GM19239 (cell line): ENCODE data around the gene RHPN2.
"Not testable (repeated sequence)": the region's sequence is repeated elsewhere in the genome, so short reads cannot be mapped to it uniquely, and the experiment has no call there.

ENCODE experiments used
- DNase-seq: peaks from one replicate; pipeline ENCODE4 v3.0.0; 2011; ENCODE audit warnings: low spot score; ENCODE audit not compliant: insufficient read length
- FAIRE-seq: peaks from 2 replicates; lab custom pipeline; 2011; peaks lifted over from hg19 to GRCh38; lab: Jason Lieb, UNC

The RHPN2 gene

GRCh38 chr19:32988724-32989123, 76.0 kb downstream of the RHPN2 start:
- no peak for DNase-seq
- FAIRE-seq, result no peak

DNA sequence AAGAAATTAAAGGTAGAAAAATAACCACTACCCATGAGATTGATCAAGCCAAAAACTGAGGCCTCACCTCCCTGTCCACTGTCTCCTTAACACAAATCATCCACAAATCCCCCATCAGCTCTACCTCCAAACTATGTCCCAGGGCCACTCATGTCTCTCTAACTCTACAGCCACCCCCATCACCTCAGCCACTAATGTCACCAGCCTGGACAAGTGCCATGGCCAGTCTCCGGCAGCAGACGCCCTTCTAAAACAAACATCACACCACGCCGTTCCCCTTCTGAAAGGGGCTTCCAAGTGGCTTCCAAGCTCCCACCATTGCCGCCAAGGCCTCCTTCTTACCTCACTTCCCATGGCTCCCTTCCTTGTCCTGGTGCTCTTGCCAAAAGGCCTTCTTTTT, 76.4 kb downstream of the RHPN2 start:
- not testable (repeated sequence) for DNase-seq, FAIRE-seq

GRCh38 chr19:32982488-32982887, 82.2 kb downstream of the RHPN2 start:
- DNase-seq, FAIRE-seq: not testable (repeated sequence)

DNA sequence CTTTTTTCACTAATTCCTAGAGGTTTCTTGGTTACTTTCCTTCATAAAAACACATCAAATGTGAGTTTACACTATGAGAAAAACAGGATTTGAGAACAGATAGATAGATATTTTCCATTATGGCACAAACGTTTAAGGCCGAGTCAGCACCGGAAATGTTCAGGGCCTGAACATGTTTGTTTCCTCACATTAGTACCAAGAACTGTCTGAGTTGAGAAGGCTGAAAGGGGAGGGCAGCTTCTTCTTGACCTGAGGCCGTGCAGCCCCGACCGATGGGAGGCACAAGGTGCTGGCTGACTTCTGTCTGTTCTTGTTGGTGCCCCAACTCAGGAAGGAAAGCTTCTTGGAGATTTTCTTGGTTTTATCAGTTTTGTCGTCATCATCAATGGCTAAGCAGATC, 84.9 kb downstream of the RHPN2 start:
- FAIRE-seq, result not testable (repeated sequence)

DNA sequence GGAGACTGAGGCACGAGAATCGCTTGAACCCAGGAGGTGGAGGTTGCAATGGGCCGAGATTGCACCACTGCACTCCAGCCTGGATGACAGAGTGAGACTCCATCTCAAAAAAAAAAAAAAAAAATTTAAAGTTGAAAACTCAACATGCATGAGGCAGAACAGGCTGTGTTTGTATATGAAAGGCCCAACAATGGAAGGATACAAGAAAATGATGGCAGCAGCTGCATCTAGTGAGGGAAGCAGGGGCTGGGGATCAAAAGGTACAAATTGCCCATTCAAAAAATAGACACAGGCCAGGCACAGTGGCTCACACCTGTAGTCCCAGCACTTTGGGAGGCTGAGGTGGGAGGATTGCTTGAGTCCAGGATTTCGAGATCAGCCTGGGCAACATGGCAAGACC, 86.9 kb downstream of the RHPN2 start:
- DNase-seq, FAIRE-seq: not testable (repeated sequence)

More for the DNA sequence above, 84.9 kb downstream of the RHPN2 start:
- DNase-seq, result not testable (repeated sequence)

GRCh38 chr19:32977280-32977679, 87.4 kb downstream of the RHPN2 start:
- DNase-seq (no peak), FAIRE-seq (no peak)

DNA sequence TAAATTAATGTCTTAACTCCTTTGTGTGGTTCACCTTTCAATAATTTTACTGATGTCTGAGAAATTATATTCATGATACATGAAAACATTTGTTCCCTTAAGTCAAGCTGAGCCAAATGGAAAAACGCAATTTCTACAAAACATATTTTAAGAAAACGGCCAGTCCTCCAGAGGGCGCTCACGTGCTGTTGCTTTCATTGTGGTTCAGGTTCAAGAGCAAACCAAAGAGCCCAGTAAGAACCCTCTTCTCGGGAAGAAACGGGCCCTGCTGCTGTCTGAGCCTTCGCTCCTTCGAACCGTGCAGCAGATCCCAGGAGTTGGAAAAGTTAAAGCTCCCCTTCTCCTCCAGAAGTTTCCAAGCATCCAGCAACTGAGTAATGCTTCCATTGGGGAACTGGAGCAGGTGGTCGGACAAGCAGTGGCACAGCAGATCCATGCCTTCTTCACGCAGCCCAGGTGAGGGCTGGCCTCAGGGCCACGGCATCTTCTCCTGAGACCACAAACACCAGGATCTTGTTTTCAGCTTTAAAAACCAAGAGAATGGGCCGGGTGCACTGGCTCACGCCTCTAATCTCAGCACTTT, 88.4 kb downstream of the RHPN2 start:
- FAIRE-seq (no peak), DNase-seq (peak; percentile 33)

DNA sequence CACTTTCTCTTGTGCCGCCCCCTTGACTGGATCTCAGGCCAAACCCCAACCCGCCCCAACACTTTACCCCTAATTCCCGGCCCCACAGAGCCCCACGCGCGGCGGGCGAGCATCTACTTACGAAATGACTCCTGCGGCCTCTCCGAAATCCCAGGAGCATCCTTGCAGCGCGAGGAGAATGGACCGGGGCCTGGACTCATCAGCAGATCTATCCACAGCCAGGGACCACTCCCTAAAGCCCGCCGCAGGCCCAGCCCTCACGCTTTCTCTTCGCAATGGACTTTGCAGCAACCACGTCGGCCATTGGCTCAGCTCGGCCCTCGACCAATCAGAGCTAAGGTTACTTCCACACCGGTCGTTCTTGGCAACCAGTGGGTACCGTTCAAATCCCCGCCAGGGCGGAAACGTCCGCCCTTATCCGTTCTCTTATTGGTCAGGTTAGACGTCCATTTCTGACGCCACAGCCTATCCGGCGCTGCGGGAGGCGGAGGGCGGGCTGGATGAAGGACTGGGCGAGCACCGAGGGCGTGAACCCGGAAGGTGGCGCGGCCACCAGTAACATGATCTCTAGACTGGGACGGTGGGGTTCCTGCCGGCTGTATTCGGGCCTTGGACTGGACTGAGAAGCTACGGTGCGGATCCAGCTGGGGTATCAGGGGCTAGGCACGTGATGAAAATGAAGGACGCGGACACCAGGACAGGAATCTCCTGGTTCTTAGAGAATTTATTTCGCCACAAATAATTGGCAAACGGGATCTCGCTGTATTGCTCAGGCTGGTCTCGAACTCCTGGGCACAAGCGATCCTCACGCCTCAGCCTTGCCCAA, 92.8 kb downstream of the RHPN2 start, which contains the start of the genes CEP89 and FAAP24:
Gene CEP89, minus strand, starts transcription at position 244 of the 826 bp plus-strand sequence. Its CDS starts 84 bp downstream, at position 160.
Gene FAAP24, plus strand, starts transcription at position 528 of the 826 bp plus-strand sequence. CDS start 955 bp downstream, outside the sequence.
- DNase-seq (peak; percentile 92), FAIRE-seq (peak; percentile 99)

DNA sequence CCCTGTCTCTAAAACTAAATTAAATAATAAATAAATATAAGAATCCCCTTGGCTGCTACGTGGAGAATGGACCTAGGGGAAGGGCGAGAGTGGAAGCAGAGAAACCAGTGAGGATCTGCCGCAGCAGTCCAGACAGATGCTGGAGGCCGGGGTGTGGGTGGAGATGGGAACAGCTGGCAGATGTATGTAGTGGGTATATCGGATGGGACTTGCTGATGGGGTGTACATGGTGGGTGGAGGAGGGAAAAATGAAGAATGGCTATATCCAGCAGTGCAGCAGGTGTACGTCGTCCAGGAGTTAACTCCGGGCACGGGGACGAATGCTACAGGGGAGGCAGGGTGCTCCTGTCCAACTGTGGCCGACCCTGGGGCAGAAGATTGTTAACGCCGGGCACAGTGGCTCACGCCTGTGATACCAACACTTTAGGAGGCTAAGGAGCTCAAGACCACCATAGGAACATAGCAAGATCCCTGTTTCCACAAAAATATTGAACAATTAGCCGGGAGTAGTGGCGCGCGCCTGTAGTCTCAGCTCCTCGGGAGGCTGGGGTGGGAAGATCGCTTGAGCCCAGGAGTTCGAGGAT, 93.6 kb downstream of the RHPN2 start:
- no peak for DNase-seq
- FAIRE-seq, result no peak

DNA sequence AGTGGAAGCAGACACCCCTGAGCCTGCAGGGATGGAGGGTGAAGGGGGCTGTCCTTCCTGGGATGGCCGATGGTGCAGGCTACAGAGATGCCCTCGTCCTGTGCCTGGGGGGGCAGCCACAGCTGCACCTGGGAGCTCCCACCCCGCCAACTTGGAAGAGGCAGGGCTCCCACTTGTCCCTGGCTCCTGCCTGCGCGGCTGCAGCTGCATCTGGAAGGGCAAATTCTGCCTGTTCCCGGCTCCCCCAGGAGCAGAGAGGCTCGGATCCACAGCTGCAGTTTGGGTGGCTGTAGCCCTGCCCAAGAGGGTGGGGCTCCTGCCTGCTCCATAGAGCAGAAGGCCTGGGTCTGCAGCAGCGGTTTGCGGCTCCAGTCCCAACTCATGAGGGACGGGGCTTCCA, 95.1 kb downstream of the RHPN2 start:
- FAIRE-seq (no peak), DNase-seq (no peak)

- DNase-seq, result no peak
- no peak for FAIRE-seq
Observed at GRCh38 chr19:32966750-32967149, 97.9 kb downstream of the RHPN2 start.

DNA sequence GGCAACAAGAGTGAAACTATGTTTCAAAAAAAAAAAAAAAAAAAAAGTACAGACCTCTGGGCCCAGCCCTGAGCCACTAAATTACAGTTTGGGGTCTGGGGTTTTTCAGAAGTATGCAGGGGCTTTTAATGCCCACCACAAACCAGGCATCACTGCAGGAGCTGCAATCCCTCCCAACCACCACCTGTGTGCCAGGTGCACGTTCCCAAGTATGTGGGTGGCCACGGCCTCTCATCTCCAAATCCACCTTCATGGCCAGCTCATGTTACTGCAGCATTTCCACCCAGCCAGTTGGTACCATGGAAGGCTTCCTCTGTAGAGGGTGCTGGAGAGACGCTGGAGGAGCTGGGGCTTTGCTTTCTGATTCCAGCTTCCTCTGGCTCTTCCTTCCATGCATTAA, 119.4 kb downstream of the RHPN2 start:
- no peak for DNase-seq
- no peak for FAIRE-seq

- DNase-seq, FAIRE-seq: not testable (repeated sequence)
Observed at GRCh38 chr19:32941273-32941672, 123.4 kb downstream of the RHPN2 start.

DNA sequence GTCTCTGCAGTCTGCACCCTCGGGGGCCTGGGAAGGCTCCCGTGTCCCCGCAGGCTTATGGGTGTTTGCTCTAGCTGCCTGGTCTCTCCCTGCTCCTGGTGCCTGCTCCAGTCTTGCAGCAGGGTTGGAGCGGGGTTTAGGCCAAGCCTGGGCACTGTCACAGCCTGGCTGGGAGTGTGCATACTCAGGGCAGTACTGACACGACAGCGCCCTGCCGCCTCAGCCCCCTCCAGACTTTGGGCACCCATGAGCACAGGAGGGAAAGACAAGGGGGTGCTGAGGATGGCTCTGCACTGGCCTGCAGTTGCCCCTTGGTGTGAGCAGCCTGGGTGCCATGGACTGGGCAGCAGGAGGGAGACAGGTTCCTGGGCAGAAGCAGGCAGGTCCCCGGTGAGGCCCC, 128.6 kb downstream of the RHPN2 start:
- FAIRE-seq, result no peak
- no peak for DNase-seq

DNA sequence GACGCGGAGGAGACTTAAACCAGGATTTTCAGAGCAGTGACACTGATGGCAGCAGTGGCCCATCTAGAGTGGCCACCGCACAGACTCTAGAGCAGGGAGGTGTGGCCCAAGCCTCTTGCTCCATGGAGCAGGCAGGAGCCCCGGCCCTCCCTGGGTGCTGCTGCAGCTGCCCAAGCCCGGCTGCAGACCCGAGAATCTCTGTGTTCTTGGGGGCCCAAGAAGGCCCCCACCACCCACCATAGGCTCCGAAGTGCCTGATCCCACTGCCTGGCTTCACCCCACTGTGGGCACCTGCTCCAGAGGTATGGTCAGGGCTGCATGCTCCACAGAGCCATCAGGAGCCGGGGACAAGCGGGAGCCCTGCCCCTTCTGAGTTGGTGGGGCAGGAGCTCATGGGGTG, 129.1 kb downstream of the RHPN2 start:
- FAIRE-seq (no peak), DNase-seq (no peak)

DNA sequence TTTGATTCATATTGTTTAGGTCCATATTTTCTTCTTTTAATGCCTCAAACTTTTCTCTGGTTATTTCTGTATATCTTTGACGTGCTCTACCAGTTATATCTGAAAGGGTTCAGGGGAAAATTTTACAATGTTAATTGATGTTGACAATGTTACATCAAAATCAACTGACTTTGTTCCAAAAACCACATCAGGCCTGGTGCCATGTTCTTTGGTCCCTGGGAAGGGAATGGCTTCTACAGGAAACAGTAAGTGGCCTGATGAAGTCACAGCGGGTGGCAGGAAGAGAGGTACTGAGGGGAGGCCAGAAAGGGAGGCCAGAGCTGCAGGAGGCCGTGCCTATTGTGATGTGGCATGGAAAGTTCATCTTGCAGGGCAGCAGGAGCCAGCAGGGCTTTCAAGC, 131.1 kb downstream of the RHPN2 start:
- DNase-seq, result no peak

GRCh38 chr19:32930567-32930966, 134.1 kb downstream of the RHPN2 start:
- FAIRE-seq (no peak), DNase-seq (no peak)

More for the DNA sequence above, 131.1 kb downstream of the RHPN2 start:
- FAIRE-seq, result no peak

- no peak for FAIRE-seq
- DNase-seq, result no peak
Observed at GRCh38 chr19:32928806-32929205, 135.9 kb downstream of the RHPN2 start.
